KMS-11 (cell line): ENCODE results near the gene LGALS12.
A peak's percentile ranks its signal among the peaks of the same experiment; 100 is the strongest.

Source experiments
- H2AFZ ChIP-seq: fragments of 200-600 bp; sonication (generic); 2 replicates; pipeline ENCODE4 v1.6.1; 2016; ENCODE audit warnings: antibody characterized with exemption, mixed run types, low read depth
- H3K27ac ChIP-seq: fragments of 200-600 bp; sonication (generic); 2 replicates; pipeline ENCODE4 v1.6.1; 2016; ENCODE audit warnings: mild to moderate bottlenecking, mixed run types
- H3K27me3 ChIP-seq: fragments of 200-600 bp; sonication (generic); 2 replicates; pipeline ENCODE4 v1.6.1; 2017; ENCODE audit warnings: mild to moderate bottlenecking, low read depth, mixed run types, moderate library complexity; ENCODE audit not compliant: insufficient read depth
- H3K36me3 ChIP-seq: fragments of 200-600 bp; sonication (generic); 2 replicates; pipeline ENCODE4 v1.6.1; 2017; ENCODE audit warnings: mild to moderate bottlenecking, mixed run types; ENCODE audit not compliant: insufficient read depth
- H3K4me1 ChIP-seq: fragments of 200-600 bp; sonication (generic); 2 replicates; pipeline ENCODE4 v1.6.1; 2016; ENCODE audit warnings: mild to moderate bottlenecking, low read depth, mixed run types; ENCODE audit not compliant: poor library complexity, severe bottlenecking
- H3K4me2 ChIP-seq: fragments of 200-600 bp; sonication (generic); 2 replicates; pipeline ENCODE4 v1.7.0; 2016; ENCODE audit warnings: mild to moderate bottlenecking, mixed run types
- H3K4me3 ChIP-seq: fragments of 200-600 bp; sonication (generic); IDR thresholded peaks from 2 replicates; pipeline ENCODE4 v1.6.1; 2017; ENCODE audit warnings: low read depth, low read length, mixed read lengths; ENCODE audit not compliant: insufficient read depth
- H3K79me2 ChIP-seq: fragments of 200-600 bp; sonication (generic); 2 replicates; pipeline ENCODE4 v1.6.1; 2016; ENCODE audit warnings: low read depth, mixed run types; ENCODE audit not compliant: insufficient read depth
- H3K9ac ChIP-seq: fragments of 200-600 bp; sonication (generic); 2 replicates; pipeline ENCODE4 v1.6.1; 2016; ENCODE audit warnings: mild to moderate bottlenecking, mixed run types
- H4K20me1 ChIP-seq: fragments of 200-600 bp; sonication (generic); 2 replicates; pipeline ENCODE4 v1.6.1; 2016; ENCODE audit warnings: mild to moderate bottlenecking, mixed run types; ENCODE audit not compliant: insufficient read depth
- TF ChIP-seq, protein P1 (sequence below): fragments of 200-600 bp; sonication (generic); conservative IDR thresholded peaks from 2 replicates; pipeline ENCODE4 v1.6.1; 2017; ENCODE audit warnings: low read depth, mild to moderate bottlenecking, antibody characterized with exemption, low read length, moderate library complexity, mixed read lengths

Gene LGALS12, protein sequence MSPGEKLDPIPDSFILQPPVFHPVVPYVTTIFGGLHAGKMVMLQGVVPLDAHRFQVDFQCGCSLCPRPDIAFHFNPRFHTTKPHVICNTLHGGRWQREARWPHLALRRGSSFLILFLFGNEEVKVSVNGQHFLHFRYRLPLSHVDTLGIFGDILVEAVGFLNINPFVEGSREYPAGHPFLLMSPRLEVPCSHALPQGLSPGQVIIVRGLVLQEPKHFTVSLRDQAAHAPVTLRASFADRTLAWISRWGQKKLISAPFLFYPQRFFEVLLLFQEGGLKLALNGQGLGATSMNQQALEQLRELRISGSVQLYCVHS

DNA sequence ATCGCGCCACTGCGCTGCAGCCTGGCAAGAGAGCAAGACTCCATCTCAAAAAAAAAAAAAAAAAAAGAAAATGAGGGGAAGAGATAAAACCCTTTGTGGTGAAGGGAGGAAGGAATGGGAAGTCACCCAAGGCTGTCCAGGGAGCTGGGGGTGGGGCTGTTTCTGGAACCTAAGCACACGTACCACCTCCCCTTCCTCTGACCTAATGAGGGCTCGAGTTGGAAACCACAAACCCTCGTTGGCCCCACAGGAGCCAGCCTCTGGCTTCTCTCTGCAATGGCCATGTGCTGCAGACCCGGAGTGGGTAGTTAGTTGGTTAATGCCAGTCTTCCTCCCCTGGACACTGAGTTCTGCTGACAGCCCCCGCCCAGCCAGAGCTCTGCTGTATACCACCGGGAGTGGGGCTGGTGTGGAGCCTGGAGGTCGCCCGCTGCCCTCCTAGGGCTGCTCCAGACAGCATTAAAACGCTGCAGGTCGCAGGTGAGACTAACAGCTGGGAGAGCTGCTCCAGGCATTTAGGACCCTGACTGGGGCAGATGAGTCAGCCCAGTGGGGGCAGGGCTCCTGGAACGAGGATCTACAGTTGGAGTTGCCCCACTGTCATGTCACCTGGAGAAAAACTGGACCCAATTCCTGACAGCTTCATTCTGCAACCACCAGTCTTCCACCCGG is at the start of gene LGALS12:
TSS of gene LGALS12 (plus strand) at position 228 of the 672 bp plus-strand sequence. CDS start at position 603, 375 bp downstream.
- Histone ChIP-seq H3K9ac (no peak within 1 kb of the TSS), H3K4me2 (peak within 1 kb of the TSS; percentile 39), H3K4me1 (peaks cover 51% of the 10 kb centered on the region)

DNA sequence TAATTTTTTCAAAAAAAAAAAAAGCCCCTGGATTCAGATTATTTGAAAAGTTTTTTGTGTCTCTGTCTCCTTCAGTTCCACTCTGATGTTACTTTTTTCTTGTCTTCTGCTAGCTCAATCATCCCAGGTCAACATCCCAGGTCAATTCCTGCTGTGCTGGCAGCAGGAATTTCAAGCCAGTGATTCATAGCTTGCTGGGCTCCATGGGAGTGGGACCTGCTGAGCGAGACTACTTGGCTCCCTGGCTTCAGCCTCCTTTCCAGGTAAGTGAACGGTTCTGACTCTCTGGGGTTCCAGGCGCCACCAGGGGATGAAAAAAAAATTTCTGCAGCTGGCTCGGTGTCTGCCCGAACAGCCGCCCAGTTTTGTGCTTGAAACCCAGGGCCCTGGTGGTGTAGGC is 46.3 kb upstream of the LGALS12 start:
- no peaks in the 10 kb centered on the region for H3K27me3 ChIP-seq
- no peaks in the 10 kb centered on the region for H3K4me1 ChIP-seq
- no peak overlapping the region for H3K9ac ChIP-seq
- TF ChIP-seq, protein P1, sequence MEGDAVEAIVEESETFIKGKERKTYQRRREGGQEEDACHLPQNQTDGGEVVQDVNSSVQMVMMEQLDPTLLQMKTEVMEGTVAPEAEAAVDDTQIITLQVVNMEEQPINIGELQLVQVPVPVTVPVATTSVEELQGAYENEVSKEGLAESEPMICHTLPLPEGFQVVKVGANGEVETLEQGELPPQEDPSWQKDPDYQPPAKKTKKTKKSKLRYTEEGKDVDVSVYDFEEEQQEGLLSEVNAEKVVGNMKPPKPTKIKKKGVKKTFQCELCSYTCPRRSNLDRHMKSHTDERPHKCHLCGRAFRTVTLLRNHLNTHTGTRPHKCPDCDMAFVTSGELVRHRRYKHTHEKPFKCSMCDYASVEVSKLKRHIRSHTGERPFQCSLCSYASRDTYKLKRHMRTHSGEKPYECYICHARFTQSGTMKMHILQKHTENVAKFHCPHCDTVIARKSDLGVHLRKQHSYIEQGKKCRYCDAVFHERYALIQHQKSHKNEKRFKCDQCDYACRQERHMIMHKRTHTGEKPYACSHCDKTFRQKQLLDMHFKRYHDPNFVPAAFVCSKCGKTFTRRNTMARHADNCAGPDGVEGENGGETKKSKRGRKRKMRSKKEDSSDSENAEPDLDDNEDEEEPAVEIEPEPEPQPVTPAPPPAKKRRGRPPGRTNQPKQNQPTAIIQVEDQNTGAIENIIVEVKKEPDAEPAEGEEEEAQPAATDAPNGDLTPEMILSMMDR, result no peak
- no peak overlapping the region for H3K4me2 ChIP-seq
- no peaks in the 10 kb centered on the region for H3K36me3 ChIP-seq
- H2AFZ ChIP-seq, result no peak overlapping the region
- H3K4me3 ChIP-seq, result no peak overlapping the region
- H3K27ac ChIP-seq, result no peak overlapping the region
- H3K79me2 ChIP-seq, result no peaks in the 10 kb centered on the region
- H4K20me1 ChIP-seq, result no peaks in the 10 kb centered on the region

More for the DNA sequence above, at the start of gene LGALS12:
- no peaks in the 10 kb centered on the region for H3K27me3 ChIP-seq
- H3K79me2 ChIP-seq, result no peaks in the 10 kb centered on the region
- TF ChIP-seq, protein P1, result no peak
- no peak within 1 kb of the TSS for H3K27ac ChIP-seq
- H4K20me1 ChIP-seq, result no peaks in the 10 kb centered on the region
- peak within 1 kb of the TSS; percentile 44; the same call in 1 of the 2 replicates for H2AFZ ChIP-seq
- H3K4me3 ChIP-seq, result no peak within 1 kb of the TSS
- H3K36me3 ChIP-seq, result no peaks in the 10 kb centered on the region

DNA sequence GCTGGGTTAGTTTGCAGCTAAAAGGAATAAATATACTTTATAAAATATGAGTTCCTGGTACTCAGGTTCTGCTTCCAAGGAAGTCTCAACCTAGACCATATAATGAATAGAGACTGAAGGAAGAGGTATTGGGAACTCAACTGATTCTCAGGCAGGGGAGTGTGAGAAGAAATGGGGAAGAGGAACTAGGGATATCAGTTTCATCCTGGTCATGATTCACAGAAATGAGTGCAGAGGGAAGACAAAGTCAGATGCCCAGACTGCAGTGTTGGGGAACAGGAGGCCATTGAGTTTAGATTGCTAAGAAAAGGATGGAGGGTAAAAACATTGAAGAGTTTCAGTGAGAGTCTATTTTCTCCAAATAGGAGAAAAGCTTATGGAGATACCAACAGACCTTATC is 43.7 kb upstream of the LGALS12 start:
- H3K9ac ChIP-seq, result no peak overlapping the region
- H2AFZ ChIP-seq, result no peak overlapping the region
- TF ChIP-seq, protein P1, result no peak
- H3K27me3 ChIP-seq, result no peaks in the 10 kb centered on the region
- H3K79me2 ChIP-seq, result no peaks in the 10 kb centered on the region
- H3K4me3 ChIP-seq, result no peak overlapping the region
- H3K27ac ChIP-seq, result no peak overlapping the region
- H3K4me1 ChIP-seq, result no peaks in the 10 kb centered on the region
- H3K4me2 ChIP-seq, result no peak overlapping the region
- H3K36me3 ChIP-seq, result no peaks in the 10 kb centered on the region
- H4K20me1 ChIP-seq, result no peaks in the 10 kb centered on the region

DNA sequence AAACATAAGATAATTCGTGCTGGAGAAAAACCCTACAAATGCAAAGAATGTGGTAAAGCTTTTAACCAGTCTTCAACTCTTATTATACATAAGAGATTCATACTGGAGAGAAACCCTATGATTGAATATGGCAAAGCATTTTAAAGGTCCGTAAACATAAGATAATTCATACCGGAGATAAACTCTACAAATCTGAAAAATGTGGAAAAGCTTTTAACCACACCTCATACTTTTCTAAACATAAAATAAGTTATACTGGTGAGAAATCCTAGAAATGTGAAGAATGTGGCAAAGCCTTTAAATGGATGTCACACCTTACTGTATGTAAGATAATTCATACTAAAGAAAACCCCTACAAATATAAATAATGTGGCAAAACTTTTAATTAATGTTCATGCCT is 35.6 kb upstream of the LGALS12 start:
- H3K4me1 ChIP-seq, result no peaks in the 10 kb centered on the region
- no peaks in the 10 kb centered on the region for H3K79me2 ChIP-seq
- TF ChIP-seq, protein P1, result no peak
- H3K9ac ChIP-seq, result no peak overlapping the region
- H3K36me3 ChIP-seq, result no peaks in the 10 kb centered on the region
- no peak overlapping the region for H3K4me2 ChIP-seq
- no peak overlapping the region for H2AFZ ChIP-seq
- H3K27ac ChIP-seq, result no peak overlapping the region
- no peak overlapping the region for H3K4me3 ChIP-seq
- H3K27me3 ChIP-seq, result no peaks in the 10 kb centered on the region
- H4K20me1 ChIP-seq, result no peaks in the 10 kb centered on the region
